Measurements from ENCODE around the gene ACKR1. TPM values are rescaled to one million over a fixed set of nuclear protein-coding genes. Genes with fewer than 3 reads are reported as not detected.

The ACKR1 gene
- total RNA-seq, 1 donor from 2014 or later: 8.1 TPM

DNA sequence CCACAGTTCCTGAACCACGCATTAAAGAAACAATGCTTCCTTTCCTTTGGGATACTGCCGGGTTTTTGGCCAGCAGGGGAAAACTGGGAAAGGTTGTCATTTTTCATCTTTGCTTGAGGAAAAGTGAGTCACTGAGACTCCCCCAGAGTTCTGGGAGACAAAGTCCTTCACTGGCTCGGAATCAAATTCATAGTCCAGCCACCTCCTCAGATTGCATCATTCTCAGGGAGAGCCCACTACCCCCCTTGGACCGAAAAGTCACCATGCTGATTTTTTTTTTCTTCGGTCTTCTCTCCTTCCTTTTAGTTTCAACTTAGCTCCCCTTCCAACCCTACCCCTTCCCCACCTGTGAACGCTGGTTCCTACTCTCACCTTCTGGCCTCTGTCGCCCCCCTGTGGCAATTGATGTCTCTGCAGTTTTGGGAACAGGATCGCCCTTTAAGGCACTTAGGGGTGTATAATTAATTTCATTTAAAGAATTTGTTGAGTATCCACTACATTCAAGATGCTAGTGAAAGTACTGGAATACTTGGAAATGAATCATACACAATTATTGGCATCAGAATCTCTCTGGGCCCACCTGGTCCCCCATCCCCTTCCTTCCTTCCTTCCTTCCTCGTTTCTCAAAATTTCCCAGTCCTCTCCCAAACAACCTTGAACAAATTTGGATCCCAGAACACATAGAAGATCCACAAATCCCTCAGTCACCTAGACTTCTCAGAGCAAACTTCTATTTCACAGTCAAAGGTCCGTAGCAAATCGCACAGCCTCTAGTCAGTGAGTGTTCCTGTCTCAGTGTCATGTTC, 6.9 kb downstream of the ACKR1 start:
- peak; percentile 43 for DNase-seq
- intact Hi-C loops (cut with DNase I): loop anchor here (2.0 kb wide), 1 partner anchor 49 kb away; no protein-coding TSS in a partner anchor

DNA sequence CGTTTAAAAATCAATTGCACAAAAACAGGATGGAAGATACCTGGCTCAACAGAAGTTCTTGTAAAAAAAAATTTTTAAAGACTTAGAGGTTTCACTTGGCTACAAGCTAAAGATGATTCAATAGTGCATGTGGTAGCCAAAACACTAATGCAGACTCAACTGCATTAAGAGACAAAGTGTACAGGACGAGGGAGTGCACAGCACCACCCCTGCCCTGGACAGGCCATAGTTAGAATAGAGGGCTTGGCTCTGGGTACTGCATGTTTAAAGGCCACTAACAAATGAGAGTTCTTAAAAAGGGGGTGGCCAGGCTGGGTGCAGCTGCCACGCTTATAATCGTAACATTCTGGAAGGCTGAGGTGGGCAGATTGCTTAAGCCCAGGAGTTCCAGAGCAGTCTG, 7.9 kb downstream of the ACKR1 start:
- ATAC-seq (ENCODE audit: poor library complexity) (no peak), DNase-seq (no peak)
- intact Hi-C loops (cut with DNase I): loop anchor here (2.0 kb wide), 1 partner anchor 50 kb away; no protein-coding TSS in a partner anchor

More for the DNA sequence above, 6.9 kb downstream of the ACKR1 start:
- no peak for ATAC-seq (ENCODE audit: poor library complexity)

DNA sequence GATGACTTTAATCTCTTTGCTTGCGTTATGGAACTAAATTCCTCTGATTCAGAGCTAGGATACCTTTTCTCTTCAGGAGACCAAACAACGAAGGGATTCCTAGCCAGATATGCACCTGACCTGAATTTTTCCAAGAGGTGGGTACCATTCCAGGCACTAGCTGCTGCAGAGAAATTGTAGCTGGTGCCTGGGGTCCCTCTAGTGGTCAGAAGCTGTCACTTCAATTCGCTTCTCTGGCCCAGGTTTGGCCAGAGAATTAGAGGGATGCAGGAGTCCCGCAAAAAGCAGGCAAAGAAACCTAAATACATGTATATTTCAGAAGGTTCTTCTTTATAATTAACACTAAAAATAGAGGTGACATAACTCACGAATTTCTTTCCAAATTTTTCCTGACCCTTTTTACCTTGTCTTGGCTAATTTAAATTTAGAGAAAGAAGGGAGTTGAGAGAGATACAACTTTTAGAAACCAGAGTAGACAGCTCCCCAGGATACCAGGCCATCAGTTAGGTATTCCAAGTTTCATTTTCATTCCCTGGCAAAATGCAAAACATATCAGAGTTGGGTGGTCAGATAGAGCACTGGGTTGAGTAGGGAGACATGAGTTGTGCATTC, 9.6 kb downstream of the ACKR1 start:
- no peak for DNase-seq
- peak; percentile 62 for ATAC-seq (ENCODE audit: poor library complexity)
- intact Hi-C loops (cut with DNase I): no loop called here

DNA sequence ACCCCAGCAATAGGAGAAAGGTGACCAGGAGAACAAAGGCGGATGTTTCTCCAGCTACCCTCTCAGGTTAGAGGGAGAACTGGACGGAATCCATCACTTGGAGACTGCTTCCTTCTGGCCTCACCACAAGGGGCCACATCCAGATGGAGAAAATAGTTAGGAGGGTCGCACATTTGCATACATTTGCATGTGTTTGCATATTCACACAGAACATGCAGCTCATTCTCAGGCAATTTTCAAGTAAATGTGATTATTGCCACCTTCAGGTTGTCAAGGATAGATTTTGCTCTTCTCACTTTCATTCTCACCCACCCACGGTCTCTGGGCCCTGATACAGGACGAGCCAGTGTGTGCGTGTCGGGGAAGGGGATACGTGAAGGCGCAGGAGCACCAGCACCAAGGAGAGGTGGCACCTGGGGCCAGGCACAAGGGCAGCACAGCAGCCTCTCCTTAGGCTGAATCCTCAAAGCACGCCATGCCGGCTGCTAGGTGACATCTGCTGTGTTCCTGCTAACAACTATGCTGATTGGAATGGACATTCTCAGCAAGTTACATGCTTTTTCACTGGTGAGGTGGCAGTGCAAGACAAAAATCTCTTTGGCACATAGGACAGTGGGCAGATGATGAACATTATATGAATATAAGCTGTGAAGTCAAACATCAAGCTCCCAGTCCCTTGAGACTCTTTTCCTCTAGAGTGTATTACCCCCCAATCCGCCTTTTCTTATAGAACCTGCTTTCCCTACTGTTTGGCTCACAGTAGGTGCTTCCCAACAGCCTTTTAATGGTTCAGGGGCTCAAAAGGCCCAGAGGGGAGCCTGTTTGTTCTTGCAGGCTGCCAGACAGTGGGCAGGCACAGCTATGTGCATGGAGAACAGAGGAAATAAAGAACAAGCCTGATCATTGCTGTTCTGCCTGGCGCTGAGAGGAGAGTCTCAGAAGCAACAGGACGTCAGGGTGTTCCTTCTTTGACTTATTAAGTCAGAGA, 14.3 kb downstream of the ACKR1 start:
- intact Hi-C loops (cut with DNase I): no loop called here
- no peak for ATAC-seq (ENCODE audit: poor library complexity)
- no peak for DNase-seq

DNA sequence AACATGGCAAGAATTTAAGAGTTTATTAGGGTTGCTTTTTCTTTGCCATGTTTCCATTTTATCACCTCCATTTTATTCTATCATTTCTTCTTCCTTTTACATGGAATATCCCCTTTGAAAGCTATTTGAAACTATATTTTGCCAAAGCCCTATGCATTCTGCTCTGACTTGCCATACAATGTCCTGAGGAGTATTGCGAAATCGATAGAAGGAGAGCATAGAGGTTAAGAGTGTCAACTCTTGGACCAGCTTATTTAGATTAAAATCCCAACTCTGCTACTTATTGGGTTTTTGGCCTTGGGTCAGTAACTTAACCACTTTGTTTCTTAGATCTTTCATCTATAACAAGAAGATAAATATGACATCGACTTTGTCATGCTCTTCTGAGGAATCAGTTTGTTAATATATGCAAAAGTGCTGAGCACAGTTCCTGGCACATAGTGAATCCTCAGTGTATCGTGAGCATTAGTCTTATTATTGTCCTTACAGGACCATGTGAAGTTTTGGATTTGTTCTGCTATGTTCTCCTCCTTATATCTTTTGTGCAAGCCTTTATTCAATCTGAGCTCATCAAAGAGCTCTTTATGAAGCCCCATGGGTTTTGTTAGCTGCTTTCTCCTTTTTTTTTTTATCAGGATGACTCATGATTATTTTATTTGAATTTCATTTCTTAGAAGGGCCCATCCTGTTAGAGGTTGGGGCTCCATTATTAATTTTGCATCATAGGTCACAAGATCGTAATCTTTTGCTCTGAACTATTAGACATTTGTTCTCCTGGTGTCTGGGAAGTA, 17.6 kb downstream of the ACKR1 start:
- DNase-seq: no peak
- ATAC-seq (ENCODE audit: poor library complexity): no peak
- intact Hi-C loops (cut with DNase I): no loop called here

DNA sequence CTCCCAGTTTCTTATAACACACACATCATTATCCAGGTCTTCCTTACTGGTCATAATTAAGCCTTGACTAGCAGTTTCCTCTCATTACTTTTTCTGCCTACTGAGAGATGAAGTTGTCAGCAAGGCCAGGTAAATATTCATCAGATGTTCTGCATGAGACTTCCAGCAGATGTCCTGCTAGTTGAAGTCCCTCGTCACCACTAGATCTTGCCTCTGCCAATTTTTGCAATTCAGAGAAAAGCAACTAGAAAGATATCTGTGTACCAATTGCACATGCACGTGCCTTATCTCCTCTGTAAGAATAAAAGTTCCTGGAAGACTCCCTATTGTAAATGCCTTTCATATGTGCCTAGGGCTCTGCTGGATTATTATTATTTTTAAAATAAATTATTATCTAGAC, 18.3 kb downstream of the ACKR1 start:
- DNase-seq (no peak), ATAC-seq (ENCODE audit: poor library complexity) (no peak)
- intact Hi-C loops (cut with DNase I): no loop called here

DNA sequence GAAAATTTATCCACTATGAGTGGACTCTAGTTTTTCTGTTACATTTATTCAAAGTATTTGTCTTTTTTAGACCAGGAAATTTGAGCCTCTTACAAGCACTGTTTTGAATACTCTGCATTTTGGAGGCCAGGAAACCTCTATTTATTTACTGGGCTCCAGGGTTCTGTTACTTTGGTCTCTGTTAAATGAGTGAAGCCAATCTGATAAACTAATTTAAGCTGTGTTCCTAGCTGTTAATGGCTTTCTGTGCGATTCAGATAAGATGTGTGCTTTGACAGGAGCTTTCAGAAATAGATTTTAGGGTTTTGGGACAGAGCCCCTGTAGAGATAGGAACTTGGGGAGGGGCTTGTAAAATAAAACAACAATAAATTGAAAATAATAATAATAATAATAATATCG, 23.9 kb downstream of the ACKR1 start:
- intact Hi-C loops (cut with DNase I): no loop called here
- no peak for ATAC-seq (ENCODE audit: poor library complexity)
- DNase-seq: no peak

DNA sequence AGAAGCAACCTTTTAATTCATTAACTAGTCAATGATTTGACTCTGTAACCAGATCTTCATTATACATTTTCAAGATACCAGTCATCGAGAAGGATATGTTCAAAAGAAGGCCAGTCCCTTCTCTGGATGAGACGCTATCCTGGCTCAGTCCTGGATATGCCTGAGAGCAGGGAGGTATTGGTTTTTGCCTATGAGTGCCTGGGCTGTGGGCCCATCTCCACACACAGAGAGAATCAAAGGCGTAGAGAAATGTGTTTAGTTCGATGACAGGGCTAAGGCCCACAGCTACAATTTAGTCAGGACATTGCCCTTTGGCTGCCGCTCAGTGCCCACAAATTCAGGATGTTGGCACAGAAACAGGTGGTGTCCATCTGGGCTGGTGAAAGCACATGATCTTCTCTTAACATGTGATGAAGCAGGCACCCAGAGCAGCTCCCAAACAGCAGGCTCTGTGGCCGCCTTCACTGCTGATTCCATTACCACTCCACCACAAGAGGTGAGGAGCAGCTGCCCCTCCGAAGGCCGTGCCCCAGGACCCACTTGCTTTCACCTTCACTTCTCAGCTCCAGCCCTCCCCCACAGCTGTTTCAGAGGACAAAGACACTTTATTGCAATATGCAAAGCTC, 24.7 kb downstream of the ACKR1 start:
- no peak for ATAC-seq (ENCODE audit: poor library complexity)

DNA sequence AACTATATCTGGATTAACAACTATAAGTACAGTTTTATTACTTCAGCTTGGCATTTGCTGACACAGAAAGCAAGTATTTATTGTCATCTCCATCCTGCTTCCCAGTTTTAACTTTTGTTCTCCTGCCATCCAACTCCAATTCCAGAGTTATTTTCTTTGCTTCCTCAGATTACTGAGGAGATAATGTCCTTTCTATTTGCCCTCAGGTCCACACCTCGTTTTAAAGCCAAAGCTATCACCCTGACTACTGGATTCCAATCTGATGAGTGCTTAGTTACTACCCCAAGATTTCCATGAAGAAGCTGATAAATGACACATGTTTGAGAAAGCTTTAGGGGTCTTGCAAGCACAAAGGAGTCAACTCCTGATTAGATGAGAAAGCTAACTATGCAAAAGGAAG, 25.2 kb downstream of the ACKR1 start:
- intact Hi-C loops (cut with DNase I): no loop called here
- no peak for ATAC-seq (ENCODE audit: poor library complexity)
- DNase-seq: no peak

More for the DNA sequence above, 24.7 kb downstream of the ACKR1 start:
- intact Hi-C loops (cut with DNase I): no loop called here
- DNase-seq: no peak

DNA sequence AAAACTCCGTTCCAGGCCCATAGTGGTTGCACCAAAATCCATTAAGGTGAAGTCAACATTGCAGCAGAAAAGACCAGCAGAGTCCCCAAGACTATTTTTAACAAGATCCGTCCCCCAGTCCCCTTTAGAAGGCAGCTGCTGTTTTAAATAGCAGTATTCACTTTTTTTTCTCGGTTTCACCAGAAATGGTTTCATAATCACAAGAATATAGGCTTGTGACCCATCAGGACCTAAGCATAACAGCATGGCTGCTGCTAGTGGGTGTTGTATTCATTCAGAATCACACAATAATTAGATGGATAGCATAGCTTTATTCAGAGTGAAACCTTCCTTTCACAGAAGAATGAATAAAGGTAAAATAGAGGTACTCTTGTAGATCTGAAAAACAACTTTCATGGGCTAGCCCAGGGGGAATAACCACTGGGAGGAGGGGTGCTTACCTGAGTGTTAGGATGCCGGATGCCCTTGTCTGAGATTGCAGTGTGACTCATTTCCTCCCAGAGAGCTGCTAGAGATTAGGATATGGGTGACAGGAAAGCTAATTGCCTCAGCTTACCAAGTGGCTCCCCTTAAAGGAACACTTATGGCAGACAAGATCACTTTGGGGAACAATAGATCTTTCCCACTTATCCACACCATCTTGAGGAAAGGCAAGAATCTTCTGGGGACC, 35.0 kb downstream of the ACKR1 start:
- intact Hi-C loops (cut with DNase I): no loop called here
- no peak for DNase-seq
- no peak for ATAC-seq (ENCODE audit: poor library complexity)

DNA sequence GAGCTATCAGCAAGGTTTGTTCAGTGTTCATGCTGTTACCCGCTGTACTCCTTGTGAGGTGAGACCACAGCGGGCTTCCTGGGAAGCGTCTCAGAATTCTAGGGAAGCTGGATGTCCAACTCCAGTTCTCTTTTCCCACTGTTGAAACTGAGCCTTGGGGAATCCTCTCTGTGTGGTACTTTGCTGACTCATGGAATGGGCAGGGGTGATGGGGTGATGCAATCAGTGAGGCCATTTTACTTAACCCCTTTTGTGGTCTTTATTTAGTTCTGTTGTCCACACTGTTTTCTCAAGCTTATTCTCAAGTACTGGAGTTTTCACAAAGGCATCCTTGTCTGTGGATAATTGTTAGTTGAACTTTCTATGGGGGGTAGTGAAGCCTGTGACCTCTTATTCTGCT, 42.6 kb downstream of the ACKR1 start:
- intact Hi-C loops (cut with DNase I): no loop called here
- DNase-seq (no peak), ATAC-seq (ENCODE audit: poor library complexity) (no peak)

DNA sequence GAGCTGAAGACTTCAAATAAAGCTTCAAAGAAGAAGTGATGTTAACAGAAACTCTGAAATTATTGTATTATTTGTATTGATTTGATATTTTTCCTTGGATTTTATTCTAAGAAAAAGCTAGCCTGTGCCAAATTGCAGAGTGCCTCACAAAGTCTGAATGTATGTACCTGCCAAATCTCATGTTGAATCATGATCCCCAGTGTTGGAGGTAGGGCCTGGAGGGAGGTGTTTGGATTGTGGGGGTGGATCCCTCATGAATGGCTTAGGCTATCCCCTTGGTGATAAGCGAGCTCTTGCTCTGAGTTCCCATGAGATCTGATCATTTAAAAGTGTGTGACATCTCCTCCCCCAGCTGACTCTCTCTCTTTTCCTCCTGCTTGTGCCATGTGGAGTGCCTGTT, 43.6 kb downstream of the ACKR1 start:
- ATAC-seq (ENCODE audit: poor library complexity): no peak
- intact Hi-C loops (cut with DNase I): no loop called here
- DNase-seq: no peak

DNA sequence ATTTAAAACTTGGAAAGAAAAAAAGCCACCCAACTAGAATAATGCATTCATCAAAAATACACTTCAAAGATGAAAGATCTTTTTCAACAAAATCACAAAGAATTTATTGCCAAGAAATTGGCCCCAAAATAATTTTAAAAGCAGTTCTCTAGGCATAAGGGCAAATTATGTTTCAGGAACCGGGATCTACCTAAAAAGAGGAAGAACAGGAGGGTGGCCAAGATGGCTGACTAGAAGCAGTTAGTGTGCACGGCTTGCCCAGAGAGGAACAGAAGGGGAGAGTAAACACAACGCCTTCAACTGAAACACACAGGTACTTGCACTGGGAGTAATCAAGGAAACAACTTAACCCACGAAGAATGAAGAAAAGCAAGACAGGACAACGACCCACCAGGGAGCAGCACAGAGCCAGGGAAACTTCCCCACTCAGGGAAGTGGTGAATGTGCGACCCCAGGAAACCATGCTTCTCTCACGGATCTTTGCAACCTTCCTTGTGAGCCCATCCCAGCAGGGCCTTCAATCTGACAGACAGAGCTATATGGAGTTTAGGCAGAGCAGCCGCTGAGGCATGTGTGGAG, 46.1 kb downstream of the ACKR1 start:
- no peak for DNase-seq
- ATAC-seq (ENCODE audit: poor library complexity): no peak
- intact Hi-C loops (cut with DNase I): no loop called here
